NB4 (cell line): ENCODE measurements around the gene STAC.

ENCODE experiments used
- CTCF ChIP-seq: IDR thresholded peaks from one replicate; pipeline ENCODE4 v1.5.1; 2012; ENCODE audit warnings: low read depth, low read length
- MAX ChIP-seq: IDR thresholded peaks from 2 replicates; pipeline ENCODE4 v1.6.1; 2011; ENCODE audit warnings: low read depth, low read length
- POLR2A ChIP-seq: IDR thresholded peaks from 2 replicates; pipeline ENCODE4 v1.6.1; 2011; ENCODE audit warnings: mild to moderate bottlenecking; ENCODE audit not compliant: insufficient read length; ENCODE audit errors: extremely low read depth

- no peak for TF ChIP-seq CTCF
- TF ChIP-seq POLR2A, result no peak
- TF ChIP-seq MAX, result no peak
Measured at GRCh38 chr3:36511791-36512486, 131.6 kb downstream of the STAC start.
